ENCODE data around the gene MYOF. TPM values are rescaled to one million over a fixed set of nuclear protein-coding genes. Genes with fewer than 3 reads are reported as not detected.
"Not testable (repeated sequence)": the region's sequence is repeated elsewhere in the genome, so short reads cannot be mapped to it uniquely, and the experiment has no call there.

Gene MYOF
- total and polyA plus RNA-seq, 2 donors (not counting 1 experiment from before 2014, with no cell fraction given) = 298 to 314 TPM

DNA sequence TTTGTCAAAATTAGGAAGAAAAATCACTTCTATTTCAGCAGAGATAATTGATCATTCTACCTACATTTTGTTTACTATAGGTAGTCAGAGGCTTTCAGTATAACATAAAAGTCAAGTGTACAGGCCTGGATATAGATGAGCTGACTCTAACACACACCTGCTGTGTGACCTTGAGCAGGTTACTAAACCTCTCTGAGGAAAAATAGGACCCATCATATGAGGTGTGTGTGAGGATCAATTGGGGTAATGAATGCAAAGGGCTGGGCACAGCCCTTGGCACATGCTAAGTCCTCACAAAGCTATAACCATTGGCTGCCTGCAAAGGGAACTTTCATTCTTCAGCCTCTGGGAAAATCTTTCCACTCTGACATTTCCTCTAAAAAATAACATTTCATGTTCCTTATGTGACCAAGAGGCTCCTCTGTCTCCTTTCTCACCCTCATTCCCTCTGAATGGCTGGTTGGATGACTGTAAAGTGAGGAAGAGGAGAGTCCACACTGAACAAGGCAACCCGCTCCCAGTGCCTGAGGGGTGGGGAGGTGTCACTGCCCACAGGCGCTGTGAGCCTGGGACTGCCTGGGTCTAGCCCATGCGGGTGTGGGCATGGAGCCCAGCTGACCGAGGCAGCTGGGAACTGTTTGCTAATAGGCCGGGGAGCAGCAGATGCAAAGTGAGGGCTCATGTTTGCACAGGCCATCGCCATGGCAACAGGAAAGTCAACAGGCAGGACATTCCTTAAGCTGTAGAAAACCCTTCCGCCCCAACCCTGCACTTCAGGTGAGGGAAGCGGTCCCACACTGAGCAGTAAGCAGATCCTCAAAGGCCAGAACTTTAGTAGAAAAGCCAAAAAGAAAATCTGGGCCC is 36.8 kb downstream of the MYOF start:
- TF ChIP-seq, protein P1, sequence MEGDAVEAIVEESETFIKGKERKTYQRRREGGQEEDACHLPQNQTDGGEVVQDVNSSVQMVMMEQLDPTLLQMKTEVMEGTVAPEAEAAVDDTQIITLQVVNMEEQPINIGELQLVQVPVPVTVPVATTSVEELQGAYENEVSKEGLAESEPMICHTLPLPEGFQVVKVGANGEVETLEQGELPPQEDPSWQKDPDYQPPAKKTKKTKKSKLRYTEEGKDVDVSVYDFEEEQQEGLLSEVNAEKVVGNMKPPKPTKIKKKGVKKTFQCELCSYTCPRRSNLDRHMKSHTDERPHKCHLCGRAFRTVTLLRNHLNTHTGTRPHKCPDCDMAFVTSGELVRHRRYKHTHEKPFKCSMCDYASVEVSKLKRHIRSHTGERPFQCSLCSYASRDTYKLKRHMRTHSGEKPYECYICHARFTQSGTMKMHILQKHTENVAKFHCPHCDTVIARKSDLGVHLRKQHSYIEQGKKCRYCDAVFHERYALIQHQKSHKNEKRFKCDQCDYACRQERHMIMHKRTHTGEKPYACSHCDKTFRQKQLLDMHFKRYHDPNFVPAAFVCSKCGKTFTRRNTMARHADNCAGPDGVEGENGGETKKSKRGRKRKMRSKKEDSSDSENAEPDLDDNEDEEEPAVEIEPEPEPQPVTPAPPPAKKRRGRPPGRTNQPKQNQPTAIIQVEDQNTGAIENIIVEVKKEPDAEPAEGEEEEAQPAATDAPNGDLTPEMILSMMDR (conservative IDR thresholded peaks at IDR 0.05 in 1 of 2, IDR thresholded peaks at IDR 0.05 in 1 of 2; ENCODE audit: low read depth in 1 of 2, low read length in 2 of 2) = no peak
- TF ChIP-seq EZH2 (IDR thresholded peaks at IDR 0.05; ENCODE audit: low read length, missing control alignments) = no peak
- Histone ChIP-seq H3K4me1 (ENCODE audit: control insufficient read depth, extremely low read depth, insufficient read depth, low read length) (peaks cover 41% of the 10 kb centered on the region), H3K4me2 (ENCODE audit: extremely low read depth, insufficient read depth, low read length) (peak overlapping the region; percentile 47), H3K9me3 (ENCODE audit: control insufficient read depth, insufficient read depth, low read depth, low read length) (no peaks in the 10 kb centered on the region), H3K27ac (ENCODE audit: insufficient read depth, low read length) (peak overlapping the region; percentile 95), H3K4me3 (replicated peaks in 1 of 4; ENCODE audit: control extremely low read depth in 1 of 4, insufficient read depth in 1 of 4, low read depth in 3 of 4, low read length in 4 of 4) (no peak overlapping the region), H3K36me3 (ENCODE audit: control insufficient read depth, insufficient read depth, low read length) (peaks cover 17% of the 10 kb centered on the region), H3K79me2 (ENCODE audit: control insufficient read depth, insufficient read depth, low read length) (peaks cover 63% of the 10 kb centered on the region), H2AFZ (ENCODE audit: low read length) (no peak overlapping the region), H3K27me3 (ENCODE audit: control insufficient read depth, insufficient read depth, low read length) (no peaks in the 10 kb centered on the region), H3K9ac (ENCODE audit: insufficient read depth, low read length) (peak overlapping the region; percentile 48), H4K20me1 (ENCODE audit: control insufficient read depth, extremely low read depth, insufficient read depth, low read length) (no peaks in the 10 kb centered on the region)
- DNase-seq (ENCODE audit: low read depth in 2 of 2) = peak; percentile 98 to 99

DNA sequence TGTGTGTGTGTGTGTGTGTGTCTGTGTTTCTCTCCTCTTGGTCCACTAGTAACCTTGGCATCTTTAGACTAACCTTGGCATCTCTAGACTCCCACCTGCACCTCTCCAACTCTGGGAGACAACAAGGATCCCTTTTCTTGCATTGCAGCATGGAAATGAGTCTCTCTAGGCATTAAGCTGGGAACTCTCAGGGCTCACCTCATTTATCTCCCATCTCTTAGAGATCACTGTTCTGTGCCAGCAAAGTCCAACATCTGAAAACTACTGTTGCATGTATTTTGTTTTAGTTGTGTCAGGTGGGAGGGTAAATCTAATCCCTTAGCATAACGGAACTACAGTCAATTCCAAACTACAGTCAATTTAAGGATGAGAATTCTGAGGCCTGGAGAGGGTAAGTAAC is 38.7 kb downstream of the MYOF start:
- no peaks in the 10 kb centered on the region for H4K20me1 ChIP-seq (ENCODE audit: control insufficient read depth, extremely low read depth, insufficient read depth, low read length)
- H3K4me2 ChIP-seq (ENCODE audit: extremely low read depth, insufficient read depth, low read length) = no peak overlapping the region
- H3K27ac ChIP-seq (ENCODE audit: insufficient read depth, low read length) = peak overlapping the region; percentile 95
- peaks cover 53% of the 10 kb centered on the region for H3K4me1 ChIP-seq (ENCODE audit: control insufficient read depth, extremely low read depth, insufficient read depth, low read length)
- no peak overlapping the region for H3K4me3 ChIP-seq (replicated peaks in 1 of 4; ENCODE audit: control extremely low read depth in 1 of 4, insufficient read depth in 1 of 4, low read depth in 3 of 4, low read length in 4 of 4)
- no peak overlapping the region for H2AFZ ChIP-seq (ENCODE audit: low read length)
- H3K9me3 ChIP-seq (ENCODE audit: control insufficient read depth, insufficient read depth, low read depth, low read length) = no peaks in the 10 kb centered on the region
- no peaks in the 10 kb centered on the region for H3K27me3 ChIP-seq (ENCODE audit: control insufficient read depth, insufficient read depth, low read length)
- peaks cover 13% of the 10 kb centered on the region for H3K36me3 ChIP-seq (ENCODE audit: control insufficient read depth, insufficient read depth, low read length)
- DNase-seq (ENCODE audit: low read depth in 2 of 2) = peak in 1 of 2 donors; percentile 47
- H3K9ac ChIP-seq (ENCODE audit: insufficient read depth, low read length) = no peak overlapping the region
- peaks cover 72% of the 10 kb centered on the region for H3K79me2 ChIP-seq (ENCODE audit: control insufficient read depth, insufficient read depth, low read length)
- TF ChIP-seq, protein P1 (conservative IDR thresholded peaks at IDR 0.05 in 1 of 2, IDR thresholded peaks at IDR 0.05 in 1 of 2; ENCODE audit: low read depth in 1 of 2, low read length in 2 of 2) = no peak
- TF ChIP-seq EZH2 (IDR thresholded peaks at IDR 0.05; ENCODE audit: low read length, missing control alignments) = no peak

DNA sequence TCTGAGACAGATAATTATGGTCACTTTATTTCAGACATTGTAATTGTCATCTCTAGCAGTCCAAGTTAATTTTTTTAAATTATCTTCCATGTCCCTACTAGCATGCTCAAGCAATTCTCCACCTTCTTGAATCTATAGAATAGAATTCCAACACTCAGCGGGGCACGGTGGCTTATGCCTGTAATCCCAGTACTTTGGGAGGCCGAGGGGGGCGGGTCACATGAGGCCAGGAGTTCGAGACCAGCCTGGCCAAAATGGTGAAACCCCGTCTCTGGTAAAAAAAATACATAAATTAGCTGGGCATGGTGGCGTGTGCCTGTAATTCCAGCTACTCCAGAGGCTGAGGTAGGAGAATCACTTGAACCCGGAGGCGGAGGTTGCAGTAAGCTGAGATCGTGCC is 39.4 kb downstream of the MYOF start:
- H3K27me3 ChIP-seq (ENCODE audit: control insufficient read depth, insufficient read depth, low read length); DNase-seq (ENCODE audit: low read depth in 2 of 2); H3K4me3 ChIP-seq (replicated peaks in 1 of 4; ENCODE audit: control extremely low read depth in 1 of 4, insufficient read depth in 1 of 4, low read depth in 3 of 4, low read length in 4 of 4); H3K4me2 ChIP-seq (ENCODE audit: extremely low read depth, insufficient read depth, low read length); H4K20me1 ChIP-seq (ENCODE audit: control insufficient read depth, extremely low read depth, insufficient read depth, low read length); H3K9me3 ChIP-seq (ENCODE audit: control insufficient read depth, insufficient read depth, low read depth, low read length); H3K9ac ChIP-seq (ENCODE audit: insufficient read depth, low read length); H2AFZ ChIP-seq (ENCODE audit: low read length): not testable (repeated sequence)
- peaks cover 13% of the 10 kb centered on the region for H3K36me3 ChIP-seq (ENCODE audit: control insufficient read depth, insufficient read depth, low read length)
- peak overlapping the region; percentile 95 for H3K27ac ChIP-seq (ENCODE audit: insufficient read depth, low read length)
- H3K4me1 ChIP-seq (ENCODE audit: control insufficient read depth, extremely low read depth, insufficient read depth, low read length) = peaks cover 61% of the 10 kb centered on the region
- H3K79me2 ChIP-seq (ENCODE audit: control insufficient read depth, insufficient read depth, low read length) = peaks cover 67% of the 10 kb centered on the region
